ENCODE data around the gene APOOL.
A peak's percentile ranks its signal among the peaks of the same experiment; 100 is the strongest.
"Not testable (repeated sequence)": the region's sequence is repeated elsewhere in the genome, so short reads cannot be mapped to it uniquely, and the experiment has no call there.

The APOOL gene

DNA sequence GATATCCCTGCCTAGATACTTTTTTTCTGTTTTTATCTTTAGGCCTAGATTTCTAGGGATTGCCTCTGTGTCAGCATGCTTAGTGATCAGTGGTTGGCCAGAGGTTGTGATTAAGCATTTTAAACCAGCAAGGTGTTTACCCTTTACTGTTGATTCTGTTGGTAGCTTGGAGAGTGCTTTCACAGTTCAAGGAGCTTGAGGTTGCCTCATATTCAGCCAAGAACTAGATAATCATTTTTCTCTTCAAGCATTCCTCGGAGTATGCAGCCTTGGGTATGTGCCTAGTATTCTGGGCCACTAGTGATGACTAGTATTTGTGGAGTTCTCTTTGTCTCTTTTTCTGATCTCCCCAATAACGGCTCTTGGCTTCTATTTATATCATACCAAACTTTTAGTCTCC lies 20.4 kb downstream of the APOOL start:
- no peak for DNase-seq (ENCODE audit: insufficient read length)
- TF ChIP-seq POLR2AphosphoS5 (IDR thresholded peaks at IDR 0.05; ENCODE audit: low read depth, low read length) (no peak), TAF1 (IDR thresholded peaks at IDR 0.05; ENCODE audit: borderline replicate concordance, low read depth, low read length) (no peak), POLR2A (IDR thresholded peaks at IDR 0.05; ENCODE audit: low read depth, low read length) (no peak)
- no peak for FAIRE-seq

DNA sequence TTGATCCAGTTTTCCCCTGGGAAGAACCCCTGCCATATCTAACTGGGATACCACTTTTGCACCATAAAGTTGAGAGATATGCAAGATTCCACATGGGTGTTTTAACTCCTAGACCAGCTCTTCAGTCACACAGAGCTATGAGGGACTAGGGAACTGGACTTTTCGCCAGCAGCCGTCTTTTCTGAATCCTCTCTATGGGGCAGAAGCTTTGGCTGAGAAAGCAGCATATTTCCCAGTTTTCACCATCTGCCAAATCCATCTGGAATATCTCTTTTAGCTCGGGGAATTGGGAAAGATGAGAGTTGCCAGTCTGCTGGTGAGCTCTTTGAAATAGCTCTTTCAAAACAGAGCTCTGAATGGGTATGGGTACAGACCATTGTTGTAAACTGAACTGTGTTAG lies 20.9 kb downstream of the APOOL start:
- no peak for FAIRE-seq

GRCh38 chrX:85026170-85026569 lies 22.5 kb downstream of the APOOL start:
- DNase-seq (ENCODE audit: insufficient read length) (no peak), FAIRE-seq (no peak)
- no peak for TF ChIP-seq POLR2A (IDR thresholded peaks at IDR 0.05; ENCODE audit: low read depth, low read length)
- TF ChIP-seq TAF1 (IDR thresholded peaks at IDR 0.05; ENCODE audit: borderline replicate concordance, low read depth, low read length), result no peak
- TF ChIP-seq POLR2AphosphoS5 (IDR thresholded peaks at IDR 0.05; ENCODE audit: low read depth, low read length), result no peak

More for the DNA sequence above, 20.9 kb downstream of the APOOL start:
- DNase-seq (ENCODE audit: insufficient read length), result no peak
- TF ChIP-seq POLR2AphosphoS5 (IDR thresholded peaks at IDR 0.05; ENCODE audit: low read depth, low read length), result no peak
- no peak for TF ChIP-seq TAF1 (IDR thresholded peaks at IDR 0.05; ENCODE audit: borderline replicate concordance, low read depth, low read length)
- TF ChIP-seq POLR2A (IDR thresholded peaks at IDR 0.05; ENCODE audit: low read depth, low read length), result no peak

GRCh38 chrX:85029043-85029442 lies 25.4 kb downstream of the APOOL start:
- FAIRE-seq (no peak), DNase-seq (ENCODE audit: insufficient read length) (no peak)
- TF ChIP-seq POLR2AphosphoS5 (IDR thresholded peaks at IDR 0.05; ENCODE audit: low read depth, low read length) (no peak), POLR2A (IDR thresholded peaks at IDR 0.05; ENCODE audit: low read depth, low read length) (no peak), TAF1 (IDR thresholded peaks at IDR 0.05; ENCODE audit: borderline replicate concordance, low read depth, low read length) (no peak)

DNA sequence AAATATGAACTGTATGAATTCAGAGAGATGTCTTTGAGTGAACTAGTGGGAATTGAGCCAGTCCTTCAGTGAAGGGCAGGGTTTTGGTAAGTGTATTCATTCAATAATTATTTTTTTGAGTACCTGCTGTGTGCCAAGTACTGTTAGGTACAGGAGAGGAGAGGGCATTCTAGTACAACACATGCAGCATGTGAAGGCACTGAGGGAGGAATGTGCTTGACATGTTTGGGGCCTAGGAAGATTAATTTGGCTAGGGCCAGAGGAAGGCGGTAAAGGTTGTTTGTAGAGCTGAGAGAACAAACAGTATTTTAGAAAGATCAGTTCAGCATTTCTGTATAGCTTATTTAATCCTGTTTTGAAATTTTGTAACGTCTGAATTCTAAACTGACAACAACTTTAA lies 27.8 kb downstream of the APOOL start:
- TF ChIP-seq POLR2AphosphoS5 (IDR thresholded peaks at IDR 0.05; ENCODE audit: low read depth, low read length), result no peak
- TF ChIP-seq TAF1 (IDR thresholded peaks at IDR 0.05; ENCODE audit: borderline replicate concordance, low read depth, low read length), result no peak
- TF ChIP-seq POLR2A (IDR thresholded peaks at IDR 0.05; ENCODE audit: low read depth, low read length), result no peak
- no peak for FAIRE-seq
- DNase-seq (ENCODE audit: insufficient read length), result no peak

GRCh38 chrX:85037114-85037513 lies 33.4 kb downstream of the APOOL start:
- FAIRE-seq (no peak), DNase-seq (ENCODE audit: insufficient read length) (no peak)
- TF ChIP-seq POLR2A (IDR thresholded peaks at IDR 0.05; ENCODE audit: low read depth, low read length) (no peak), POLR2AphosphoS5 (IDR thresholded peaks at IDR 0.05; ENCODE audit: low read depth, low read length) (no peak), TAF1 (IDR thresholded peaks at IDR 0.05; ENCODE audit: borderline replicate concordance, low read depth, low read length) (no peak)

GRCh38 chrX:85051627-85052026 lies 48.0 kb downstream of the APOOL start:
- no peak for DNase-seq (ENCODE audit: insufficient read length)
- TF ChIP-seq POLR2A (IDR thresholded peaks at IDR 0.05; ENCODE audit: low read depth, low read length) (no peak), POLR2AphosphoS5 (IDR thresholded peaks at IDR 0.05; ENCODE audit: low read depth, low read length) (no peak), TAF1 (IDR thresholded peaks at IDR 0.05; ENCODE audit: borderline replicate concordance, low read depth, low read length) (no peak)
- no peak for FAIRE-seq

DNA sequence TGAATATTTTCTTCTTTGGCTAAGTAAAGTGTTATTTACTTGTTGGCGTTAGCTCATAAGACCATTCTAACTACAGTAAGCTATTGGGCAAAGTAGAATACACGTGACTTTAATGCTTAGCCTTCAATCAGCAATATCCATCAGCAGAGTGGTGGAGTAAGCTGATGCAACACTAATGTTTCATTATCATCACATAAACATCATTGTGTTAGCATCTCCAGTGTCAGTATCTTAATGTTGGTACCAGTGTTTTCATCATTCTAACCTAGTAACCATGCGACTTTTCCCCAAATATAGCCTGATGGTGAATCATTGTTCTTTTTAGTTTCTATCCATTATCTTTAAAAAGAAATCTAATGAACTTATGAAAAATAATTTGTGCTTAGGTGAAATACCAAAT lies 48.5 kb downstream of the APOOL start:
- no peak for FAIRE-seq
- DNase-seq (ENCODE audit: insufficient read length), result no peak
- TF ChIP-seq POLR2AphosphoS5 (IDR thresholded peaks at IDR 0.05; ENCODE audit: low read depth, low read length), result no peak
- TF ChIP-seq POLR2A (IDR thresholded peaks at IDR 0.05; ENCODE audit: low read depth, low read length), result no peak
- no peak for TF ChIP-seq TAF1 (IDR thresholded peaks at IDR 0.05; ENCODE audit: borderline replicate concordance, low read depth, low read length)

DNA sequence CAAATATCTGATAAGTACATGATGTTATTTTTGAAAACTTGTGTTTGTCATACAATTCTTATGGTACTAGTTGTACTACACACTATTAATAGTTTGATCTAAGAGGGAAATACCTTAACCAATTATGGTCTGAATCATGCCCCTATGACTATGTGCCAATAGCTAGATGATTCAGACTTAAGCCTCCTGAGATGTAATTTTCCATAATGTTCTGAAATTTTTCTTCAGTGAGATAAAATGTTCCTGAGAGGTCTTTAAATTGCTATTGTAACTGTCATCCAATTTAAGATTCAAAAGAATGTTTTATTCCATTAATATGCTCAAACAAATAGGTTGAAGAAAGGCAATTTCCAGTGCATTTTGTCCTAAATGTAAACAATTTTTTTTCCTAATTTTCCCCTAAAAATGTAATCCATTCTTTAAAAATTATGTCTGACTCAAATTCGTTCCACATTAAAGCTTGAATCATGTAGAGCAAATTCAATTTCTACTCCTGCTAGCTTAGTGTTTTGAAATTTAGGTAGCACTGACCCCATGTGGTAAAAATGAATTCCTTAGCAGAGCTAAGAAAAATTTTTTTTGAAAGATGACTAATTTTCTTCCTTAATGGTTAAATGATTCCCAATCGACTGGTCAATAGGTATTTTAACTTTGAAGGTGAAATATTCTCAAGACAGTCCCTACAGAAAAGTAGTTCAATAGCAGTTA lies 49.1 kb downstream of the APOOL start:
- TF ChIP-seq POLR2A (IDR thresholded peaks at IDR 0.05; ENCODE audit: low read depth, low read length) (no peak), TAF1 (IDR thresholded peaks at IDR 0.05; ENCODE audit: borderline replicate concordance, low read depth, low read length) (no peak), POLR2AphosphoS5 (IDR thresholded peaks at IDR 0.05; ENCODE audit: low read depth, low read length) (no peak)
- FAIRE-seq, result no peak

GRCh38 chrX:85065512-85066198 lies 62.0 kb downstream of the APOOL start:
- TF ChIP-seq POLR2A (IDR thresholded peaks at IDR 0.05; ENCODE audit: low read depth, low read length) (no peak), POLR2AphosphoS5 (IDR thresholded peaks at IDR 0.05; ENCODE audit: low read depth, low read length) (no peak), TAF1 (IDR thresholded peaks at IDR 0.05; ENCODE audit: borderline replicate concordance, low read depth, low read length) (no peak)
- FAIRE-seq, result no peak
- no peak for DNase-seq (ENCODE audit: insufficient read length)

More for the DNA sequence above, 49.1 kb downstream of the APOOL start:
- no peak for DNase-seq (ENCODE audit: insufficient read length)

- not testable (repeated sequence) for FAIRE-seq; DNase-seq (ENCODE audit: insufficient read length)
These were observed 73.6 kb downstream of the APOOL start for GRCh38 chrX:85077247-85077646.

- DNase-seq (ENCODE audit: insufficient read length), result peak; percentile 8
- TF ChIP-seq POLR2AphosphoS5 (IDR thresholded peaks at IDR 0.05; ENCODE audit: low read depth, low read length) (no peak), POLR2A (IDR thresholded peaks at IDR 0.05; ENCODE audit: low read depth, low read length) (no peak), TAF1 (IDR thresholded peaks at IDR 0.05; ENCODE audit: borderline replicate concordance, low read depth, low read length) (no peak)
- FAIRE-seq, result peak; percentile 87
These were observed 81.2 kb downstream of the APOOL start for GRCh38 chrX:85084770-85085393.

Data from GM12892 (cell line).